ENCODE measurements around the gene ATG101. TPM values are rescaled to one million over a fixed set of nuclear protein-coding genes. Genes with fewer than 3 reads are reported as not detected.

ATG101 gene
- total RNA-seq, 2 experiments from 2014 or later, result 20.6 to 20.9 TPM

DNA sequence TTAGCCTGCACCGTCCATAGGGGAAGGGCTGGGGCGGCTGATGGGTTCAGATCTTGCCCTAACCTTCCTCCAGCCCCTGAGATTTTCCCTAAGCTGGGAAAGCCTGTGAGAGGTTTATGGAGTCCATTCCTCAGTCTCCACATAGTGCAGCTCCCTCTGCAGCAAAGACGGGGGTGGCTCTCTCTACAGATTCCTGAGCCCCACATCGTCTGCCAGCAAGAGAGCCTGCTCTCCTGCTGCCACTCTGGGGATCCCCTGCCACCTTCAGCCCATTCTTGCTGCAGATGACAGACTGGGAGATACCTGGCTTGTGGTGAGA is 12.8 kb downstream of the ATG101 start:
- TF ChIP-seq, protein P1, sequence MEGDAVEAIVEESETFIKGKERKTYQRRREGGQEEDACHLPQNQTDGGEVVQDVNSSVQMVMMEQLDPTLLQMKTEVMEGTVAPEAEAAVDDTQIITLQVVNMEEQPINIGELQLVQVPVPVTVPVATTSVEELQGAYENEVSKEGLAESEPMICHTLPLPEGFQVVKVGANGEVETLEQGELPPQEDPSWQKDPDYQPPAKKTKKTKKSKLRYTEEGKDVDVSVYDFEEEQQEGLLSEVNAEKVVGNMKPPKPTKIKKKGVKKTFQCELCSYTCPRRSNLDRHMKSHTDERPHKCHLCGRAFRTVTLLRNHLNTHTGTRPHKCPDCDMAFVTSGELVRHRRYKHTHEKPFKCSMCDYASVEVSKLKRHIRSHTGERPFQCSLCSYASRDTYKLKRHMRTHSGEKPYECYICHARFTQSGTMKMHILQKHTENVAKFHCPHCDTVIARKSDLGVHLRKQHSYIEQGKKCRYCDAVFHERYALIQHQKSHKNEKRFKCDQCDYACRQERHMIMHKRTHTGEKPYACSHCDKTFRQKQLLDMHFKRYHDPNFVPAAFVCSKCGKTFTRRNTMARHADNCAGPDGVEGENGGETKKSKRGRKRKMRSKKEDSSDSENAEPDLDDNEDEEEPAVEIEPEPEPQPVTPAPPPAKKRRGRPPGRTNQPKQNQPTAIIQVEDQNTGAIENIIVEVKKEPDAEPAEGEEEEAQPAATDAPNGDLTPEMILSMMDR (IDR thresholded peaks at IDR 0.05), result no peak
- peaks cover 16% of the 10 kb centered on the region for H3K4me1 Mint-ChIP-seq (ENCODE audit: low read depth)
- CTCF ChIA-PET, result interaction anchor here (0.7 to 7.2 kb wide), 8 partner anchors 13 to 89 kb away, joined by 3 to 103 read pairs (median 6); partner anchors contain the start of genes ATG101 and NR4A1
- Histone ChIP-seq H3K4me1 (ENCODE audit: insufficient read depth, low read length) (peaks cover 18% of the 10 kb centered on the region), H3K27me3 (ENCODE audit: control insufficient read depth in 1 of 2, insufficient read depth in 2 of 2, low read length in 2 of 2) (no peaks in the 10 kb centered on the region), H3K27ac (ENCODE audit: low read depth in 1 of 2, low read length in 2 of 2) (no peak overlapping the region), H3K36me3 (ENCODE audit: insufficient read depth, low read length) (peaks cover 15% of the 10 kb centered on the region), H3K9me3 (ENCODE audit: control insufficient read depth in 1 of 2, insufficient read depth in 1 of 2, low read length in 2 of 2) (no peaks in the 10 kb centered on the region), H3K4me3 (ENCODE audit: low read length) (no peak overlapping the region)
- peaks cover 17% of the 10 kb centered on the region for H3K36me3 Mint-ChIP-seq (ENCODE audit: low read depth)
- H3K27ac Mint-ChIP-seq, result no peak overlapping the region
- POLR2A ChIA-PET, result interaction anchor here (3.3 kb wide), 1 partner anchor 57 kb away, joined by 23 read pairs; no protein-coding TSS in a partner anchor
- intact Hi-C loops (cut with DNase I, micrococcal nuclease), result no loop called here
- no peak overlapping the region for H3K4me3 Mint-ChIP-seq
- H3K9me3 Mint-ChIP-seq, result no peaks in the 10 kb centered on the region
- H3K27me3 Mint-ChIP-seq, result peaks cover 4% of the 10 kb centered on the region
- ATAC-seq (ENCODE audit: poor library complexity) (no peak), DNase-seq (no peak)

DNA sequence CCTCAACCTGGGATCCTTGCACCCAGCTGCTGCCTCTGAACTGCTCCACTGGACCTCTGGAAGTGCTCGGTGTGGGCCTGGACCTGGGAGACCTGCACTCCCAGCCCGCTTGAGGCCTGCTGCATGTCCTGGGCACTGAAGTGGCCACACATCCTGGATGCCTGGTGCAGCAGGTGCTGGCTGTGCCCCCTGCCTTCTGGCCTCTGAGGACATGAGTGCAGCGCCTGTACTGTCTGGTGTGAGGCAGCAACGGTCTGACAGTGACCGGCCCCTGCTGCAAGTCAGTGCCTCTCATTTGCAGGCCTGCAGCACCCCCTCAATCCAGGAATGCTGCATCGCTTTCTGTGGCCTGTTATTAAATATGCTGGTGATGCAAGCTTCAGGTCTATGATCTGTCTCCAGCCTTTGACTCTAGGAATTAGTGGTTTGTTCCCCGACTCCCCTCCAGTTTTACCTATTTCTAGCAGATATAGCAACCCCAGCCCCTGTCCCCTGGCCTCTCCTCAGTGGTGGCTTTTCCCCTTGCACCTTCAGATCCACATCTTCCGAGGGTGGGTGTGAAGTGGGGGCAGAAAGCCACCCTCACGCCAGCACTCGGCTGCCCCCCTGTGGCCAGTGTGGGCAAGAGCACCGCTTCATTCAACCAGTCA is 13.3 kb downstream of the ATG101 start:
- DNase-seq (peak; percentile 49 to 83 (median 58)), ATAC-seq (ENCODE audit: poor library complexity) (peak; percentile 83)
- Mint-ChIP-seq H3K4me1 (ENCODE audit: low read depth) (peaks cover 16% of the 10 kb centered on the region), H3K27ac (no peak overlapping the region), H3K27me3 (peaks cover 8% of the 10 kb centered on the region), H3K9me3 (no peaks in the 10 kb centered on the region), H3K36me3 (ENCODE audit: low read depth) (peaks cover 12% of the 10 kb centered on the region), H3K4me3 (no peak overlapping the region)
- ChIA-PET CTCF (interaction anchor here (0.7 to 7.2 kb wide), 8 partner anchors 14 to 90 kb away, joined by 3 to 103 read pairs (median 6); partner anchors contain the start of genes ATG101 and NR4A1), POLR2A (interaction anchor here (0.6 to 3.3 kb wide), 2 partner anchors 13 to 58 kb away, joined by 3 to 23 read pairs; partner anchors contain the start of gene ATG101)
- Histone ChIP-seq H3K4me1 (ENCODE audit: insufficient read depth, low read length) (peaks cover 18% of the 10 kb centered on the region), H3K36me3 (ENCODE audit: insufficient read depth, low read length) (peaks cover 13% of the 10 kb centered on the region), H3K27ac (ENCODE audit: low read depth in 1 of 2, low read length in 2 of 2) (no peak overlapping the region), H3K27me3 (ENCODE audit: control insufficient read depth in 1 of 2, insufficient read depth in 2 of 2, low read length in 2 of 2) (peaks cover 0 to 4% of the 10 kb centered on the region in 2 experiments), H3K4me3 (ENCODE audit: low read length) (no peak overlapping the region), H3K9me3 (ENCODE audit: control insufficient read depth in 1 of 2, insufficient read depth in 1 of 2, low read length in 2 of 2) (no peaks in the 10 kb centered on the region)
- TF ChIP-seq, protein P1 (IDR thresholded peaks at IDR 0.05), result peak; percentile 99
- intact Hi-C loops (cut with DNase I, micrococcal nuclease), result loop anchor here (1.0 kb wide), 3 partner anchors 14 to 90 kb away; partner anchors contain the start of gene ATG101 (in 1 of the 2)

DNA sequence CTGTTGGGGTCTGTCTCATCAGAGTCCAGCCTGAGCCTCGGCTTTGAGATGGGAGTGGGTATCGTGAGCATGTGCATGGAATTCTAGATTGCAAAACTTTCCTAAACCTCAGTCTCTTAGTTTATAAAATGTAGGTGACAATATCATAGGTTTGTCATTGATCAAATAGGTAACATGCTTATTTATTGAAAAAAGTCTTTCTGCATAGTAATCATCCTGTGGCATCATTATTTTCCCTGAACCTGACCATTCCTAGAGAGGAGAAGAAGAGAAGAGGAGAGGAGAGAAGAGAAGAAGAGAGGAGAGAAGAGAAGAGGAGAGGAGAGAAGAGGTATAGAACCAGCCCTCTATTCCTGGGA is 13.8 kb downstream of the ATG101 start:
- H3K9me3 Mint-ChIP-seq, result no peaks in the 10 kb centered on the region
- Histone ChIP-seq H3K27ac (ENCODE audit: low read depth in 1 of 2, low read length in 2 of 2) (no peak overlapping the region), H3K4me1 (ENCODE audit: insufficient read depth, low read length) (peaks cover 18% of the 10 kb centered on the region), H3K36me3 (ENCODE audit: insufficient read depth, low read length) (peaks cover 9% of the 10 kb centered on the region), H3K4me3 (ENCODE audit: low read length) (no peak overlapping the region), H3K27me3 (ENCODE audit: control insufficient read depth in 1 of 2, insufficient read depth in 2 of 2, low read length in 2 of 2) (peaks cover 0 to 4% of the 10 kb centered on the region in 2 experiments), H3K9me3 (ENCODE audit: control insufficient read depth in 1 of 2, insufficient read depth in 1 of 2, low read length in 2 of 2) (no peaks in the 10 kb centered on the region)
- peaks cover 7% of the 10 kb centered on the region for H3K36me3 Mint-ChIP-seq (ENCODE audit: low read depth)
- TF ChIP-seq, protein P1 (IDR thresholded peaks at IDR 0.05), result peak; percentile 67
- H3K27ac Mint-ChIP-seq, result no peak overlapping the region
- H3K4me3 Mint-ChIP-seq, result no peak overlapping the region
- intact Hi-C loops (cut with DNase I, micrococcal nuclease), result loop anchor here (1.0 kb wide), 3 partner anchors 14 to 90 kb away; partner anchors contain the start of gene ATG101 (in 1 of the 2)
- no peak for ATAC-seq (ENCODE audit: poor library complexity)
- H3K27me3 Mint-ChIP-seq, result peaks cover 13% of the 10 kb centered on the region
- peaks cover 16% of the 10 kb centered on the region for H3K4me1 Mint-ChIP-seq (ENCODE audit: low read depth)
- ChIA-PET POLR2A (interaction anchor here (0.6 kb wide), 1 partner anchor 14 kb away, joined by 3 read pairs; the partner anchor contains the start of gene ATG101), CTCF (interaction anchor here (0.8 to 7.2 kb wide), 6 partner anchors 14 to 90 kb away, joined by 3 to 103 read pairs (median 4); partner anchors contain the start of gene ATG101)
- no peak for DNase-seq

Measured in CD4-positive, alpha-beta T cell (primary cell).